Measurements from ENCODE around the gene P3H3. TPM values are rescaled to one million over a fixed set of nuclear protein-coding genes. Genes with fewer than 3 reads are reported as not detected.

P3H3 gene
- total and polyA plus RNA-seq, 9 of the 15 experiments (the other 6 are each of a cell fraction or from before 2014, with no cell fraction given), result 0.03 to 15.0 (median 4.8) TPM

GRCh38 chr12:6872073-6873048, 44.2 kb downstream of the P3H3 start (continued):
- TF ChIP-seq CREB1 (IDR thresholded peaks at IDR 0.05), result peak; percentile 43; the same call in 1 of the 2 replicates
- peak; percentile 56; the same call in 1 of the 2 replicates for TF ChIP-seq CREB1 (CRISPR knock-in tag; IDR thresholded peaks at IDR 0.05)
- no peak for TF ChIP-seq FOS (IDR thresholded peaks at IDR 0.05; ENCODE audit: extremely low read depth, insufficient read length)
- TF ChIP-seq ZNF232 (CRISPR knock-in tag; IDR thresholded peaks at IDR 0.05), result no peak
- TF ChIP-seq XRCC4 (IDR thresholded peaks at IDR 0.05; ENCODE audit: extremely low read depth, insufficient read depth, insufficient read length), result no peak
- TF ChIP-seq CREM (IDR thresholded peaks at IDR 0.05; ENCODE audit: low read depth), result peak; percentile 74
- no peak for TF ChIP-seq PREB (CRISPR knock-in tag; IDR thresholded peaks at IDR 0.05)
- TF ChIP-seq, protein P1, sequence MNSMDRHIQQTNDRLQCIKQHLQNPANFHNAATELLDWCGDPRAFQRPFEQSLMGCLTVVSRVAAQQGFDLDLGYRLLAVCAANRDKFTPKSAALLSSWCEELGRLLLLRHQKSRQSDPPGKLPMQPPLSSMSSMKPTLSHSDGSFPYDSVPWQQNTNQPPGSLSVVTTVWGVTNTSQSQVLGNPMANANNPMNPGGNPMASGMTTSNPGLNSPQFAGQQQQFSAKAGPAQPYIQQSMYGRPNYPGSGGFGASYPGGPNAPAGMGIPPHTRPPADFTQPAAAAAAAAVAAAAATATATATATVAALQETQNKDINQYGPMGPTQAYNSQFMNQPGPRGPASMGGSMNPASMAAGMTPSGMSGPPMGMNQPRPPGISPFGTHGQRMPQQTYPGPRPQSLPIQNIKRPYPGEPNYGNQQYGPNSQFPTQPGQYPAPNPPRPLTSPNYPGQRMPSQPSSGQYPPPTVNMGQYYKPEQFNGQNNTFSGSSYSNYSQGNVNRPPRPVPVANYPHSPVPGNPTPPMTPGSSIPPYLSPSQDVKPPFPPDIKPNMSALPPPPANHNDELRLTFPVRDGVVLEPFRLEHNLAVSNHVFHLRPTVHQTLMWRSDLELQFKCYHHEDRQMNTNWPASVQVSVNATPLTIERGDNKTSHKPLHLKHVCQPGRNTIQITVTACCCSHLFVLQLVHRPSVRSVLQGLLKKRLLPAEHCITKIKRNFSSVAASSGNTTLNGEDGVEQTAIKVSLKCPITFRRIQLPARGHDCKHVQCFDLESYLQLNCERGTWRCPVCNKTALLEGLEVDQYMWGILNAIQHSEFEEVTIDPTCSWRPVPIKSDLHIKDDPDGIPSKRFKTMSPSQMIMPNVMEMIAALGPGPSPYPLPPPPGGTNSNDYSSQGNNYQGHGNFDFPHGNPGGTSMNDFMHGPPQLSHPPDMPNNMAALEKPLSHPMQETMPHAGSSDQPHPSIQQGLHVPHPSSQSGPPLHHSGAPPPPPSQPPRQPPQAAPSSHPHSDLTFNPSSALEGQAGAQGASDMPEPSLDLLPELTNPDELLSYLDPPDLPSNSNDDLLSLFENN (IDR thresholded peaks at IDR 0.05; ENCODE audit: low read depth in 2 of 2, low read length in 2 of 2), result 0 out of 4 replicates have a peak, but pooled peaks of 1 of the 2 experiments have one; percentile 16
- TF ChIP-seq HNRNPK (IDR thresholded peaks at IDR 0.05; ENCODE audit: low read depth, low read length, poor library complexity, severe bottlenecking), result no peak
- no peak for TF ChIP-seq OTX1 (CRISPR knock-in tag; IDR thresholded peaks at IDR 0.05)
- TF ChIP-seq RBM22 (IDR thresholded peaks at IDR 0.05; ENCODE audit: low read depth, low read length, poor library complexity, severe bottlenecking), result peak; percentile 88
- no peak for TF ChIP-seq ARID3A (IDR thresholded peaks at IDR 0.05; ENCODE audit: borderline replicate concordance, low read depth, low read length)
- TF ChIP-seq SRF (CRISPR knock-in tag; IDR thresholded peaks at IDR 0.05), result no peak
- no peak for TF ChIP-seq FOXA1 (IDR thresholded peaks at IDR 0.05; ENCODE audit: borderline replicate concordance)
- no peak for TF ChIP-seq NFE2L1 (tag; IDR thresholded peaks at IDR 0.05; ENCODE audit: borderline replicate concordance, low read depth)
- no peak for TF ChIP-seq KLF6 (CRISPR knock-in tag; IDR thresholded peaks at IDR 0.05; ENCODE audit: borderline replicate concordance)
- TF ChIP-seq SRSF1 (IDR thresholded peaks at IDR 0.05; ENCODE audit: low read depth, low read length), result no peak
- no peak for TF ChIP-seq FOXP4 (CRISPR knock-in tag; IDR thresholded peaks at IDR 0.05; ENCODE audit: borderline replicate concordance)

Measured in K562 (cell line).